ENCODE results near the gene ANKFY1. TPM values are rescaled to one million over a fixed set of nuclear protein-coding genes. Genes with fewer than 3 reads are reported as not detected.
A peak's percentile ranks its signal among the peaks of the same experiment; 100 is the strongest.

The ANKFY1 gene, protein sequence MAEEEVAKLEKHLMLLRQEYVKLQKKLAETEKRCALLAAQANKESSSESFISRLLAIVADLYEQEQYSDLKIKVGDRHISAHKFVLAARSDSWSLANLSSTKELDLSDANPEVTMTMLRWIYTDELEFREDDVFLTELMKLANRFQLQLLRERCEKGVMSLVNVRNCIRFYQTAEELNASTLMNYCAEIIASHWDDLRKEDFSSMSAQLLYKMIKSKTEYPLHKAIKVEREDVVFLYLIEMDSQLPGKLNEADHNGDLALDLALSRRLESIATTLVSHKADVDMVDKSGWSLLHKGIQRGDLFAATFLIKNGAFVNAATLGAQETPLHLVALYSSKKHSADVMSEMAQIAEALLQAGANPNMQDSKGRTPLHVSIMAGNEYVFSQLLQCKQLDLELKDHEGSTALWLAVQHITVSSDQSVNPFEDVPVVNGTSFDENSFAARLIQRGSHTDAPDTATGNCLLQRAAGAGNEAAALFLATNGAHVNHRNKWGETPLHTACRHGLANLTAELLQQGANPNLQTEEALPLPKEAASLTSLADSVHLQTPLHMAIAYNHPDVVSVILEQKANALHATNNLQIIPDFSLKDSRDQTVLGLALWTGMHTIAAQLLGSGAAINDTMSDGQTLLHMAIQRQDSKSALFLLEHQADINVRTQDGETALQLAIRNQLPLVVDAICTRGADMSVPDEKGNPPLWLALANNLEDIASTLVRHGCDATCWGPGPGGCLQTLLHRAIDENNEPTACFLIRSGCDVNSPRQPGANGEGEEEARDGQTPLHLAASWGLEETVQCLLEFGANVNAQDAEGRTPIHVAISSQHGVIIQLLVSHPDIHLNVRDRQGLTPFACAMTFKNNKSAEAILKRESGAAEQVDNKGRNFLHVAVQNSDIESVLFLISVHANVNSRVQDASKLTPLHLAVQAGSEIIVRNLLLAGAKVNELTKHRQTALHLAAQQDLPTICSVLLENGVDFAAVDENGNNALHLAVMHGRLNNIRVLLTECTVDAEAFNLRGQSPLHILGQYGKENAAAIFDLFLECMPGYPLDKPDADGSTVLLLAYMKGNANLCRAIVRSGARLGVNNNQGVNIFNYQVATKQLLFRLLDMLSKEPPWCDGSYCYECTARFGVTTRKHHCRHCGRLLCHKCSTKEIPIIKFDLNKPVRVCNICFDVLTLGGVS
- total RNA-seq (2012; rRNA removed), result 39.5 and 42.2 TPM in 2 replicates

GRCh38 chr17:4263282-4264215 is at the start of gene ANKFY1:
ANKFY1 (minus strand) TSS chr17:4263979; CDS start chr17:4263941, 38 bp downstream.
- Histone ChIP-seq H3K36me3 (ENCODE audit: insufficient read depth, low read length) (peaks cover 16% of the 10 kb centered on the region), H3K4me2 (ENCODE audit: low read length) (peak within 1 kb of the TSS; percentile 94), H3K9me3 (replicated peaks; ENCODE audit: low read length) (peaks cover 3% of the 10 kb centered on the region), H3K27me3 (ENCODE audit: control insufficient read depth, insufficient read depth, low read length) (no peaks in the 10 kb centered on the region), H3K4me1 (ENCODE audit: control insufficient read depth, insufficient read depth, low read length) (peaks cover 19% of the 10 kb centered on the region), H3K4me3 (ENCODE audit: low read length) (peak within 1 kb of the TSS; percentile 75), H3K9ac (ENCODE audit: low read depth, low read length) (peak within 1 kb of the TSS; percentile 85)

- Histone ChIP-seq H3K4me3 (ENCODE audit: low read length) (no peak overlapping the region), H3K9ac (ENCODE audit: low read depth, low read length) (no peak overlapping the region), H3K27me3 (ENCODE audit: control insufficient read depth, insufficient read depth, low read length) (no peaks in the 10 kb centered on the region), H3K4me2 (ENCODE audit: low read length) (no peak overlapping the region), H3K36me3 (ENCODE audit: insufficient read depth, low read length) (peaks cover 5% of the 10 kb centered on the region), H3K9me3 (replicated peaks; ENCODE audit: low read length) (no peaks in the 10 kb centered on the region), H3K4me1 (ENCODE audit: control insufficient read depth, insufficient read depth, low read length) (peaks cover 9% of the 10 kb centered on the region)
Observed at GRCh38 chr17:4310354-4311060, 46.7 kb upstream of the ANKFY1 start.

DNA sequence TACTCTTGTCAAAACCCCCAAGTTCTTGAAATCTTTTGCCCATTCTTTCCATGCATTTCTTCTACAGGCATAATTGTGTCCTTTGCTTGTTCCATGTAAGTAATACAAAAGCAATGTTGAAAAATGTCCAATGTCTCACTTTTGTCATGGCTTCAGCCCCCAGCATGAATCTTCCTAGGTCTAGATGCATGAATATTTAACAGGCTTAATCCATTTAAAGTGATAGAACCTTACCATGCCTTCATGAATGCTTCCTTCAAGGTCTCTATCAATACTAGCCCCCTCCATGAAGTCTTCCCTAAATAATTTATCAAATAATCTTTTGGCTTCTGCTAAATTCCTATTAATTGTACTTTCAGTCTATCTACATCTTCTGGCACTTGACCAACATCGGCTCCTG is 46.1 kb upstream of the ANKFY1 start:
- H3K36me3 ChIP-seq (ENCODE audit: insufficient read depth, low read length), result peaks cover 5% of the 10 kb centered on the region
- H3K4me3 ChIP-seq (ENCODE audit: low read length), result no peak overlapping the region
- no peak overlapping the region for H3K4me2 ChIP-seq (ENCODE audit: low read length)
- no peaks in the 10 kb centered on the region for H3K27me3 ChIP-seq (ENCODE audit: control insufficient read depth, insufficient read depth, low read length)
- no peak overlapping the region for H3K9ac ChIP-seq (ENCODE audit: low read depth, low read length)
- H3K4me1 ChIP-seq (ENCODE audit: control insufficient read depth, insufficient read depth, low read length), result peaks cover 9% of the 10 kb centered on the region
- no peaks in the 10 kb centered on the region for H3K9me3 ChIP-seq (replicated peaks; ENCODE audit: low read length)

DNA sequence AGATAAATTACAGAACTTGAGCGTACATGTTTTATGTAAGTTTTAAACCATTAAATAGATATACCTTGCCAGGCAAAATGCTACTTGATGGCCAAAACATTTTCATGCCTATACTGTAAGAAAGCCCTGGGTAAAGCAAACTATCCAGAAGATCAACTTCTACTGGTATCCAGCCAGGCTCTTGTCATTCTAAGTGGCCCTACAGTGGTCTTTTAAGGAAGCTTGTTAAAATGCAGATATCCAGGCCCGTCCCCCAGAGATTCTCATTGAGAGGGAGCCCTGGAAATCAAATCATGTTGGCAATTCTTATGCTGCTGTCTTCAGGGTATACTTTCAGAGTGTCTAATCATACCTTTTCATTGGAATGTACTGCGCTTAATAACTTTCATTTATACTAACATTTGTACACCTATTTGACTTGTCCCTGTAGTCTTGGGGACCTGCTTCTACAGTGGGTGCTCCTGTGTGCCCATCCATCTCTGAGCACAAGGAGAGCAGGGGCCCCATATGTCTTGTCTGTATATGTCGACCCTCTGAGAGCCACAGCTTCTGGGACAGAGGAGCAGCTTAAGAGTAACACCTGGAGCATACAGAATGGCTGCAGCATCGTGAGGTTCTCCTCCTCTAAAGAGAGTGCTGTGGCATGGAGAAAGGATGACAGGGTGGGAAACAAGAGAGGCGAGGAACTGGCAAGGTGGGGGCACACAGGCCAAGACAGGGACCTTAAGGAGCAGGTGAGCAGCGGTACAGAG is 43.6 kb upstream of the ANKFY1 start:
- no peaks in the 10 kb centered on the region for H3K27me3 ChIP-seq (ENCODE audit: control insufficient read depth, insufficient read depth, low read length)
- no peak overlapping the region for H3K9ac ChIP-seq (ENCODE audit: low read depth, low read length)
- no peak overlapping the region for H3K4me2 ChIP-seq (ENCODE audit: low read length)
- peaks cover 7% of the 10 kb centered on the region for H3K4me1 ChIP-seq (ENCODE audit: control insufficient read depth, insufficient read depth, low read length)
- peaks cover 9% of the 10 kb centered on the region for H3K36me3 ChIP-seq (ENCODE audit: insufficient read depth, low read length)
- H3K9me3 ChIP-seq (replicated peaks; ENCODE audit: low read length), result no peaks in the 10 kb centered on the region
- H3K4me3 ChIP-seq (ENCODE audit: low read length), result no peak overlapping the region

DNA sequence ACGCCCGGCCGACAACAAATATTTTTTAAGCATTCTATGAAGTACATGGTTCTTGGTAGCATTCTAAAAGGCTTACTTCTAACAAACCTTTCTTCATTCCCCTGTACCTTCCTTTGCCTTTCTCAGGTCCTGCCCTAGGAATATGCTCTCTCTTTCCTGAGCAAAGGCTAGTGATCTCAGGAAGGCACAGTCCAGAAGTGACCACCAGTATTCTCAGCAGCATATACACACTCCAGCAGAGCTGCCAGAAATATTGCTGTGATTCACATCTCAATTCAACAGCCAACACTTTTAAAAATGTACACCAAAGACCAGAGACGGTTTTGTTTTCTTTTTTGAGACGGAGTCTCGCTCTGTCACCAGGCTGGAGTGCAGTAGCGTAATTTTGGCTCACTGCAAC is 41.4 kb upstream of the ANKFY1 start:
- H3K9me3 ChIP-seq (replicated peaks; ENCODE audit: low read length), result no peaks in the 10 kb centered on the region
- peaks cover 2% of the 10 kb centered on the region for H3K4me1 ChIP-seq (ENCODE audit: control insufficient read depth, insufficient read depth, low read length)
- H3K27me3 ChIP-seq (ENCODE audit: control insufficient read depth, insufficient read depth, low read length), result no peaks in the 10 kb centered on the region
- H3K4me3 ChIP-seq (ENCODE audit: low read length), result no peak overlapping the region
- H3K4me2 ChIP-seq (ENCODE audit: low read length), result no peak overlapping the region
- H3K36me3 ChIP-seq (ENCODE audit: insufficient read depth, low read length), result peaks cover 22% of the 10 kb centered on the region
- H3K9ac ChIP-seq (ENCODE audit: low read depth, low read length), result no peak overlapping the region

GRCh38 chr17:4304417-4305027 is 40.7 kb upstream of the ANKFY1 start:
- H3K27me3 ChIP-seq (ENCODE audit: control insufficient read depth, insufficient read depth, low read length), result no peaks in the 10 kb centered on the region
- H3K36me3 ChIP-seq (ENCODE audit: insufficient read depth, low read length), result peaks cover 22% of the 10 kb centered on the region

DNA sequence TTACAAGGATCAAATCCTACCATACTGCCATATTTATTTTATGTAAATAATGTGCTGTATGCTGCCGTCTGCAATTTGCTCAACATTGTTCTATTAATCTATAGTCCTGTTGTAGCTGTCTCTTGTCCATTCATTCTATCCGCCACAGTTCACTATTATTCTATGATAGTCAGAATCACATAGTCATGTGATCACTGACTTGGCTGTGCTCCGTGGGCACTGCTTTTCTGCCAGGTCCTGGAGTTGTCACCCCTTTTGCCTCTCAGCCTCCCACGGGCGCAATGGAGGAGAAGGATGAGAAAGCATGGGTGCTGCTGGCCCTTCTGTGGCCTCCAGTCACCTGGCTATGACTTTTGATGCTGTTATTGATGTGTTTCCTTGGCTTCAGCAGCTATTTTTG is 37.3 kb upstream of the ANKFY1 start:
- no peak overlapping the region for H3K4me3 ChIP-seq (ENCODE audit: low read length)
- H3K36me3 ChIP-seq (ENCODE audit: insufficient read depth, low read length), result peaks cover 21% of the 10 kb centered on the region
- H3K4me1 ChIP-seq (ENCODE audit: control insufficient read depth, insufficient read depth, low read length), result no peaks in the 10 kb centered on the region
- no peak overlapping the region for H3K4me2 ChIP-seq (ENCODE audit: low read length)
- H3K9ac ChIP-seq (ENCODE audit: low read depth, low read length), result no peak overlapping the region
- no peaks in the 10 kb centered on the region for H3K27me3 ChIP-seq (ENCODE audit: control insufficient read depth, insufficient read depth, low read length)
- H3K9me3 ChIP-seq (replicated peaks; ENCODE audit: low read length), result no peaks in the 10 kb centered on the region

More at GRCh38 chr17:4304417-4305027, 40.7 kb upstream of the ANKFY1 start:
- no peaks in the 10 kb centered on the region for H3K9me3 ChIP-seq (replicated peaks; ENCODE audit: low read length)
- no peak overlapping the region for H3K4me2 ChIP-seq (ENCODE audit: low read length)
- no peak overlapping the region for H3K9ac ChIP-seq (ENCODE audit: low read depth, low read length)
- H3K4me3 ChIP-seq (ENCODE audit: low read length), result no peak overlapping the region
- no peaks in the 10 kb centered on the region for H3K4me1 ChIP-seq (ENCODE audit: control insufficient read depth, insufficient read depth, low read length)

GRCh38 chr17:4297351-4297750 is 33.6 kb upstream of the ANKFY1 start:
- H3K27me3 ChIP-seq (ENCODE audit: control insufficient read depth, insufficient read depth, low read length), result no peaks in the 10 kb centered on the region
- no peak overlapping the region for H3K4me2 ChIP-seq (ENCODE audit: low read length)
- H3K4me1 ChIP-seq (ENCODE audit: control insufficient read depth, insufficient read depth, low read length), result no peaks in the 10 kb centered on the region
- H3K9me3 ChIP-seq (replicated peaks; ENCODE audit: low read length), result no peaks in the 10 kb centered on the region
- H3K36me3 ChIP-seq (ENCODE audit: insufficient read depth, low read length), result peaks cover 25% of the 10 kb centered on the region
- H3K9ac ChIP-seq (ENCODE audit: low read depth, low read length), result no peak overlapping the region
- no peak overlapping the region for H3K4me3 ChIP-seq (ENCODE audit: low read length)

DNA sequence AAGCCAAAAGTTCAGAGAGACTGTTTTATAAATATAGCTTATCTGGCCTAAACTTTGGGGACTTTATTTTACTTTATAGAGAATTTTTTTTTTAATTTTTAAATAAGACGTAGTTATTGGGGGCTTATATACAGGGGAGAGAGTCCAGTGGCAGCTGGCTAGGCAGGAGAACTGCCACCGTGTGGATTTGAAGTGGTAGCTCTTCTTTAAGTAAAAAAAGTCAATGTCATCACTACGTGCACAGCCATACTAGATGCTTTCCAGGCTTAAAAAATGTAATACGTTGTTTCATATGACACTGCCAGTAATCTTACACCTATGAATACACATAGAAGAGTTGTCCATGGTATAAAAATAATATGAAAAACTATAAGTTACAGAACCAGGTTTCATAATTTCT is 31.9 kb upstream of the ANKFY1 start:
- Histone ChIP-seq H3K36me3 (ENCODE audit: insufficient read depth, low read length) (peaks cover 12% of the 10 kb centered on the region), H3K9me3 (replicated peaks; ENCODE audit: low read length) (no peaks in the 10 kb centered on the region), H3K4me1 (ENCODE audit: control insufficient read depth, insufficient read depth, low read length) (no peaks in the 10 kb centered on the region), H3K27me3 (ENCODE audit: control insufficient read depth, insufficient read depth, low read length) (no peaks in the 10 kb centered on the region), H3K4me3 (ENCODE audit: low read length) (no peak overlapping the region), H3K4me2 (ENCODE audit: low read length) (no peak overlapping the region), H3K9ac (ENCODE audit: low read depth, low read length) (no peak overlapping the region)
